IMR-90 (cell line): ENCODE data around the gene MAGI1. TPM values are rescaled to one million over a fixed set of nuclear protein-coding genes. Genes with fewer than 3 reads are reported as not detected.

Source experiments
- ATAC-seq: fragments of 200-7000 bp; cut with Tn5 transposase; 2 replicates; pipeline ENCODE4 v1.9.1; 2020; ENCODE audit warnings: low read depth, mild to moderate bottlenecking, moderate library complexity
- BruUV-seq: library from RNA; stranded (reverse); fragments of 400-500 nt; replicated peaks from 2 replicates; lab custom pipeline; 2021; lab: Mats Ljungman, UMichigan
- CTCF ChIA-PET: fragments of 300-600 bp; formaldehyde crosslinking; extraction: SDS; loops from one replicate; lab custom pipeline; 2021; ENCODE audit warnings: antibody characterized with exemption; lab: Yijun Ruan, JAX
- POLR2A ChIA-PET: fragments of 300-600 bp; sonication (Branson Sonifier 250); formaldehyde crosslinking; loops from one replicate; lab custom pipeline; 2022; ENCODE audit warnings: antibody characterized with exemption; ENCODE audit not compliant: unreplicated experiment; lab: Charles Lee
- DNase-seq: peaks from one replicate; pipeline ENCODE4 v3.0.0; 2013
- H2AFZ ChIP-seq: replicated peaks from 2 replicates; pipeline ENCODE3; 2013; ENCODE audit warnings: low read length, mild to moderate bottlenecking; ENCODE audit not compliant: poor library complexity
- H2AK5ac ChIP-seq: 2 replicates; pipeline ENCODE4 v1.6.1; 2013; ENCODE audit warnings: low read depth, low read length, inconsistent platforms
- H2AK9ac ChIP-seq: replicated peaks from 2 replicates; pipeline ENCODE3; 2013; ENCODE audit warnings: mild to moderate bottlenecking, low read depth, low read length, moderate library complexity; ENCODE audit not compliant: poor library complexity
- H2BK120ac ChIP-seq: 2 replicates; pipeline ENCODE4 v1.6.1; 2013; ENCODE audit warnings: low read depth, low read length, inconsistent platforms
- H2BK15ac ChIP-seq: 3 replicates; pipeline ENCODE4 v1.6.1; 2013; ENCODE audit warnings: low read depth, low read length, inconsistent platforms
- H2BK20ac ChIP-seq: 2 replicates; pipeline ENCODE4 v1.6.1; 2013; ENCODE audit warnings: low read depth, mild to moderate bottlenecking, inconsistent platforms, low read length, moderate library complexity
- H2BK5ac ChIP-seq: 2 replicates; pipeline ENCODE4 v1.6.1; 2013; ENCODE audit warnings: mild to moderate bottlenecking, low read depth, low read length, inconsistent platforms; ENCODE audit not compliant: poor library complexity, severe bottlenecking
- H3K14ac ChIP-seq: replicated peaks from 2 replicates; pipeline ENCODE4 v1.6.1; 2013; ENCODE audit warnings: low read depth, low read length, inconsistent platforms
- H3K18ac ChIP-seq: 2 replicates; pipeline ENCODE4 v1.6.1; 2013; ENCODE audit warnings: low read depth, low read length, control low read depth
- H3K23ac ChIP-seq: 2 replicates; pipeline ENCODE4 v1.6.1; 2013; ENCODE audit warnings: low read depth, low read length, inconsistent platforms
- H3K27ac ChIP-seq: 2 replicates; pipeline ENCODE4 v1.5.1; 2013; ENCODE audit warnings: mild to moderate bottlenecking, control low read depth, low read length; ENCODE audit not compliant: insufficient read depth
- H3K27me3 ChIP-seq: 2 replicates; pipeline ENCODE4 v1.6.1; 2013; ENCODE audit warnings: low read length; ENCODE audit not compliant: control insufficient read depth, insufficient read depth
- H3K36me3 ChIP-seq: 2 replicates; pipeline ENCODE4 v1.6.1; 2013; ENCODE audit warnings: low read length, mixed read lengths; ENCODE audit not compliant: control insufficient read depth, insufficient read depth
- H3K4ac ChIP-seq: 2 replicates; pipeline ENCODE4 v1.6.1; 2013; ENCODE audit warnings: low read depth, low read length, inconsistent platforms
- H3K4me1 ChIP-seq: 2 replicates; pipeline ENCODE4 v1.6.1; 2013; ENCODE audit warnings: low read length, mixed read lengths; ENCODE audit not compliant: control insufficient read depth, insufficient read depth
- H3K4me2 ChIP-seq: 2 replicates; pipeline ENCODE4 v1.6.1; 2013; ENCODE audit warnings: low read depth, mild to moderate bottlenecking, control low read depth, low read length, moderate library complexity
- H3K4me3 ChIP-seq: 2 replicates; pipeline ENCODE4 v1.5.1; 2013; ENCODE audit warnings: low read depth, mild to moderate bottlenecking, control low read depth, low read length, moderate library complexity; ENCODE audit not compliant: insufficient read depth
- H3K56ac ChIP-seq: 2 replicates; pipeline ENCODE4 v1.6.1; 2013; ENCODE audit warnings: low read length, inconsistent platforms; ENCODE audit not compliant: insufficient read depth; ENCODE audit errors: extremely low read depth
- H3K79me1 ChIP-seq, 2 experiments: 2 replicates each; pipeline ENCODE4 v1.6.1; 2013; ENCODE audit warnings: low read length in 2 of 2, inconsistent platforms in 1 of 2, low read depth in 1 of 2
- H3K9ac ChIP-seq: 2 replicates; pipeline ENCODE4 v1.6.1; 2013; ENCODE audit warnings: low read depth, low read length, control low read depth
- H3K9me1 ChIP-seq: 2 replicates; pipeline ENCODE4 v1.6.1; 2013; ENCODE audit warnings: low read length, inconsistent platforms; ENCODE audit not compliant: insufficient read depth
- H3K9me3 ChIP-seq: 2 replicates; pipeline ENCODE4 v1.6.1; 2013; ENCODE audit warnings: low read length; ENCODE audit not compliant: control insufficient read depth, insufficient read depth
- H4K20me1 ChIP-seq: 2 replicates; pipeline ENCODE4 v1.6.1; 2013; ENCODE audit warnings: low read length, inconsistent platforms; ENCODE audit not compliant: insufficient read depth
- H4K5ac ChIP-seq: 2 replicates; pipeline ENCODE4 v1.6.1; 2013; ENCODE audit warnings: mild to moderate bottlenecking, low read depth, low read length, control low read depth
- H4K8ac ChIP-seq, 2 experiments: 2 replicates each; pipeline ENCODE4 v1.6.1; 2013; ENCODE audit warnings: low read depth in 2 of 2, low read length in 2 of 2, control low read depth in 1 of 2, inconsistent platforms in 1 of 2
- H4K91ac ChIP-seq: 2 replicates; pipeline ENCODE4 v1.6.1; 2013; ENCODE audit warnings: low read depth, low read length, inconsistent platforms; ENCODE audit not compliant: insufficient read depth
- CEBPB ChIP-seq: IDR thresholded peaks from 2 replicates; pipeline ENCODE4 v1.6.1; 2012; ENCODE audit warnings: low read depth, low read length, improper control_type of control experiment
- CHD1 ChIP-seq: IDR thresholded peaks from 2 replicates; pipeline ENCODE4 v1.6.1; 2012; ENCODE audit warnings: low read depth, low read length, improper control_type of control experiment
- CTCF ChIP-seq: conservative IDR thresholded peaks from 2 replicates; pipeline ENCODE4 v1.5.1; 2012; ENCODE audit warnings: mild to moderate bottlenecking, low read depth, low read length, improper control_type of control experiment
- FOS ChIP-seq: fragments of 150-350 bp; IDR thresholded peaks from 2 replicates; pipeline ENCODE4 v1.6.1; 2016; ENCODE audit warnings: low read depth, low read length
- MAZ ChIP-seq: IDR thresholded peaks from 2 replicates; pipeline ENCODE4 v1.6.1; 2012; ENCODE audit warnings: low read depth, mild to moderate bottlenecking, low read length, improper control_type of control experiment, moderate library complexity, borderline replicate concordance
- NFE2L2 ChIP-seq: fragments of 150-350 bp; IDR thresholded peaks from 2 replicates; pipeline ENCODE4 v1.6.1; 2016; ENCODE audit warnings: low read depth, mild to moderate bottlenecking, low read length
- RFX5 ChIP-seq: IDR thresholded peaks from 2 replicates; pipeline ENCODE4 v1.8.0; 2012; ENCODE audit warnings: low read depth, mild to moderate bottlenecking, low read length, moderate library complexity
- USF2 ChIP-seq: fragments of 150-350 bp; IDR thresholded peaks from 2 replicates; pipeline ENCODE4 v1.6.1; 2017; ENCODE audit warnings: mild to moderate bottlenecking, antibody characterized with exemption, low read length, low read depth
- WGBS, 2 experiments: methylation state at CpG; one replicate each; pipeline versions ENCODE4 v1.1.5 to v1.1.7; 2013; ENCODE audit warnings: missing lambda C conversion rate in 2 of 2; ENCODE audit not compliant: insufficient read length in 1 of 2; ENCODE audit errors: extremely low coverage in 2 of 2; 5-methylcytosine and 5-hydroxymethylcytosine counted together
- dilution Hi-C: fragments of 300-500 bp; cut with HindIII; formaldehyde crosslinking; loops from one replicate; pipeline ENCODE4 v1.14.3; 2018; ENCODE audit warnings: low sequenced_read_pairs; ENCODE audit not compliant: unreplicated experiment
- in situ Hi-C: fragments of 300-500 bp; cut with MboI; formaldehyde crosslinking; loops from 3 replicates; pipeline ENCODE4 v1.14.3; 2019; ENCODE audit warnings: low sequenced_read_pairs, inconsistent platforms, mixed read lengths
- intact Hi-C: fragments of 100-400 bp; cut with micrococcal nuclease; formaldehyde crosslinking; loops from 2 replicates; pipeline ENCODE4 v1.10.0; 2022
- polyA plus RNA-seq, 3 experiments: library from polyadenylated mRNA; depleted of rRNA; stranded (reverse); fragments of >200 nt; gene quantifications; 2 replicates each; pipeline ENCODE4 v1.2.3, GENCODE V29; 2012; ENCODE audit warnings: low replicate concordance in 1 of 3
- total RNA-seq: library from RNA; depleted of rRNA; stranded (reverse); fragments of >200 nt; gene quantifications from 2 replicates; pipeline ENCODE4 v1.2.3, GENCODE V29; 2012

The MAGI1 gene
- total and polyA plus RNA-seq, 2 of the 4 experiments (the other 2 are of a cell fraction): 14.5 to 24.2 TPM

- DNase-seq (no peak), ATAC-seq (no peak)
- BruUV-seq: no TSS peak
- H2AK5ac ChIP-seq: no peak overlapping the region
- no peaks in the 10 kb centered on the region for H3K27me3 ChIP-seq
- H2AFZ ChIP-seq: no peak overlapping the region
- no peak overlapping the region for H2BK5ac ChIP-seq
- TF ChIP-seq CHD1: no peak
- TF ChIP-seq CEBPB: no peak
- TF ChIP-seq MAZ: no peak
- no peak for TF ChIP-seq RFX5
- TF ChIP-seq FOS: no peak
- TF ChIP-seq NFE2L2: no peak
- TF ChIP-seq CTCF: no peak
- TF ChIP-seq USF2: no peak
- H3K27ac ChIP-seq: no peak overlapping the region
- in situ Hi-C loops (no loop called here), intact Hi-C loops (no loop called here), dilution Hi-C loops (no loop called here)
- H3K14ac ChIP-seq: no peak overlapping the region
- H3K4me3 ChIP-seq: no peak overlapping the region
- H2BK20ac ChIP-seq: no peak overlapping the region
- H3K23ac ChIP-seq: no peak overlapping the region
- no peak overlapping the region for H4K91ac ChIP-seq
- H3K4ac ChIP-seq: no peak overlapping the region
- no peak overlapping the region for H3K4me2 ChIP-seq
- no peaks in the 10 kb centered on the region for H3K9me3 ChIP-seq
- H2BK15ac ChIP-seq: no peak overlapping the region
- peaks cover 7 to 31% of the 10 kb centered on the region in 2 experiments; a peak in 3 of 4 replicates for H3K79me1 ChIP-seq
- no peak overlapping the region for H3K18ac ChIP-seq
- ChIA-PET CTCF (interaction anchor here (0.5 kb wide), 1 partner anchor 815 kb away, joined by 4 read pairs; no protein-coding TSS in a partner anchor), POLR2A (no interaction called here)
- no peak overlapping the region for H4K8ac ChIP-seq
- peaks cover 5% of the 10 kb centered on the region; the same call in 1 of the 2 replicates for H3K9me1 ChIP-seq
- no peaks in the 10 kb centered on the region for H3K36me3 ChIP-seq
- no peak overlapping the region for H4K5ac ChIP-seq
- no peaks in the 10 kb centered on the region for H4K20me1 ChIP-seq
- WGBS, 2 experiments: 83% methylated on average over 1 of the region's 2 CpGs; no CpG with 5 or more reads in 1 of the 2 experiments
- H2AK9ac ChIP-seq: no peak overlapping the region
- H3K9ac ChIP-seq: no peak overlapping the region
- H3K4me1 ChIP-seq: no peaks in the 10 kb centered on the region
- no peak overlapping the region for H3K56ac ChIP-seq
- H2BK120ac ChIP-seq: no peak overlapping the region
These were observed 229.0 kb downstream of the MAGI1 start for GRCh38 chr3:65809641-65810150.
